HG03460 (cell line): ENCODE results near the gene RRP12.
"Not testable (repeated sequence)": the region's sequence is repeated elsewhere in the genome, so short reads cannot be mapped to it uniquely, and the experiment has no call there.

ENCODE experiments used
- ATAC-seq: cut with Tn5 transposase; IDR thresholded peaks from one replicate; pipeline ENCODE4 v1.9.1; 2021; ENCODE audit not compliant: unreplicated experiment

Gene RRP12

DNA sequence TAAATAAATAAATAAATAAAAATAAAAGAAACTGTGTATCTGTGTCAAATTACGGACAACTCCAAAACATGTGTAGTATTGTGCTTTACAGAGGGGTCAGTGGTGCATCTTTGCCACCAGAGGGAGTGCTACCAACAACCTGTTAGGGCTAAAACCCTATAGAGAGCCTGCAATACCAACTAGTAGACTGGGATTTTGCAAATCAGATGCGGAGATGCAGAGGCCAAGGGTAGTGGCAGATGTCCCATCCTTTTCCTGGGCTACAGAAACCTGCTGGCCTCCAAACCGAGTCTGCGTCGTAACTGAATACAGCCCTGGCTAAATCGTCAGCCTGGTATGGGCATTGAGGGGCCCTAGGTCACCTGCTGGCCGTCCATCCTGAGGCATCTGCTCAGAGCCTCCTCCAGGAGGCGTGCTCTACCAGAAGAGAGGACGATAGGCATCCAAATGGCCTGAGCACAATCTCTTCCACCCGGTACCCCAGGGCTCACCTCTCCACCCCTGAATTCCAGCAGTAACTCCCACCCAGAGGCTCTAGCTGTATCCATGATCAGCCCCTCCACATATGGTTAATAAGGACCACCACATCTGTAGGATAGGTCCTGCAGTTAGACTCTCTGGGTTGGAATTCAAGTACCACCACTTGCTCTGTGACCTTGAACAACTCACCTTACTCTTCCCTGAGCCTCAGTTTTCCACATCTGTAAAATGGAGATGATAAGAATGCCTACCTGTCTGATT lies 6.2 kb upstream of the RRP12 start:
- ATAC-seq: peak; percentile 91

DNA sequence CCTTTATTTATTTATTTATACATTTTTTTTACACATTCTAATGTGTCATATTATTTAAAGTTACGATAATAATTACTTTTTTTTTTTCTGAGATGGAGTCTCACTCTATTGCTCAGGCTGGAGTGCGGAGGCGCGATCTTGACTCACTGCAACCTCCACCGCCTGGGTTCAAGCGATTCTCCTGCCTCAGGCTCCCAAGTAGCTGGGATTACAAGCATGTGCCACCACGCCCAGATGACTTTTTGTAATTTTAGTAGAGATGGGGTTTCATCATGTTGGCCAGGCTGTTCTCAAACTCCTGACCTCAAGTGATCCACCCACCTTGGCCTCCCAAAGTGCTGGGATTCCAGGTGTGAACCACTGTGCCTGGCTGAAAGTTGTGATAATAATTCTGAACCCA lies 5.3 kb upstream of the RRP12 start:
- not testable (repeated sequence) for ATAC-seq

DNA sequence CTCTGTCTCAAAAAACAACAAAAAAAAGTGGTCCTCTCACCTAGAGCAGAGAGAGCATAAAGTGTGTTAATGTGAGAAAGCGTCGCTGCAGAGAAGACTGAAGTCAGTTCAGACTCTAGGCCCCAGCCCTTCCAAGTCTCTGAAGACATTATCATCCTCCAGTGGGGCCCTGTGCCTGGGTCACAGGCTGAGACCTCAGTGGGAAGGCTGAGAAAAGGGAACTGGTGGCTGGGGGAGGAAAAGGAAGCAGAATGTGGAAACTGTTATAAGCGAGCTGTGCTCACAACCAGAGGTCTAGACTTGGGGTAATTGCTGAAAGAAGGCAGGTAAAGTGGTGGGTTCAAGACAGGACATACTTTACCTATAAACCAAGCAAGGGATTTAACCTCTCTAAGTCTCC lies 4.9 kb upstream of the RRP12 start:
- no peak for ATAC-seq

DNA sequence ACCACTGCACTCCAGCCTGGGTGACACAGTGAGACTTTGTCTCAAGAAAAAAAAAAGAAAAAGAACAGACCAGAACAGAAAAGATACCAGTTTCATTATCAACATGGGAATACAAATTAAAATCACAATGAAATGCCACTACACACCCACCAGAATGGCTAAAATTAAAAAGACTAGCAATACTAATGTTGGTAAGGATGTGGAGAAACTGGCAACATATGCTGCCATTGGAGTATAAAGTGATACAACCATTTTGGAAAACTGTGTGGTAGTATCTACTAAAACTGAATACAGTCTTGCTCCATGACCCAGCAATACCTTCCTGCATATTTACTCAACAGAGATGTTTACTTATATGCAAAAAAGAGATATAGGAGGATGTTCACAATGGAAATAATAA lies 2.9 kb upstream of the RRP12 start:
- ATAC-seq: no peak

DNA sequence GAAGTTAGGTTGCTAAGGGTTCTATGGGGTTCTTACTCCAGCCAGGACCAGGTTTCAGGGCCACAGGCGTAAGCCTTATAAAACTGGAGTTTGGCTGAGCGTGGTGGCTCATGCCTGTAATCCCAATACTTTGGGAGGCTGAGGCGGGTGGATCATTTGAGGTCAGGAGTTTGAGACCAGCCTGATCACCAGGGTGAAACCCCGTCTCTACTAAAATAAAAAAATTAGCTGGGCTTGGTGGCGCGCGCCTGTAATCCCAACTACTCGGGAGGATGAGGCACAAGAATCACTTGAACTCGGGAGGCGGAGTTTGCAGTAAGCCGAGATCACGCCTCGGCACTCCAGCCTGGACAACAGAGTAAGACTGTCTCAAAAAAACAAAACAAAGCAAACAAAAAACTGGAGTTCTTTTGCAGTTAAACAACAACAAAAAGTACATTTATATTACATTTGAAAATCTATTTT lies 347 bp upstream of the RRP12 start:
- no peak for ATAC-seq

DNA sequence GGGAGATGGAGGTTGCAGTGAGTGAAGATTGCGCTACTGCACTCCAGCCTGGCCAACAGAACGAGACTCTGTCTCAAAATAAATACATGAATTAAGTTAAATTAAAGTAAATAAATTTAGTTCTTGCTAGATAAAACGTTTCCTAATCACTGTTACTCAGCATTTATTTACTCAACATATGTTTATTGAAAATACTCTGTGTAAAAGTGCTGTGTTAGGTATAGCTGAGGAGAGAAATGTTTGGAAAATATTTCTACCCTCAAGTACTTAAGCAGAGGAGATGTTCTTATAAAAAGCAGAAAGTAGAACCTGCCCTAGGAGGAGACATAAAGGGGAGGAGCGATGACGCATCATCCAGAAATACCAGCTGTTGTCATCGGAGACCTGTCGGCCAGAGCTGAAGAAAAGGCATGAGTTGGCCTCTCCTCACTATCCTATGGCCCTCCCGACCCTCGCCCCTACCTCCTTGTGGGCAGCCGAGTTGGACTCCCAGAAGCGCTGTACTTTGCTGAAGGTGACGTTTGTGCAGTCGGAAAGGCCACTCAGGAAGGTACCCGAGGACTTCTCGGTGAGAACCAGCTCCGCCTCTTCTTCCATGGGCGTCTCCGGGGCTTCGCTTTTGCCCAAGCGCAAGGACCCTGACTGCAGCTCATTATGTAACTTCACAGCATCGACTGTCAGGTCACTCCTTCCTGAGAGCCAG lies 1.1 kb downstream of the RRP12 start:
- no peak for ATAC-seq

DNA sequence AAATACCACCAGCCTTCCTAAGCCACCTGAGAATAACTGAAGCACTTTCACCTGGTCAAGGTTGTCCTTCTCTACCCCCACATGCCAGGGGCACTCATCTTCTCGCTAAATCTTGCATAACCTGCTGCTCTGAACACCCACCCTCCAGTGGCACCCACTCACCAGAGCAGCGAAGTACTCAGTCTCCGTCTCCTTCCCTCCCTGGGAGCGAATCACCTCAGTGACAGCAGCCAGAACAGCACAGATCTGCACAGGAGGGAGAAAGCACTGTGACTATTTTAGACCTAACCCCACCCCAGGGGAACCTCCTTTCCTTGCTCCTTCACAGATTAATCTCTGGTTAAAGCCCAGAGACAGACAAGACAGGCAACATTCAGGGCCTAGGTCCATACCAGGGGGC lies 5.1 kb downstream of the RRP12 start:
- ATAC-seq: no peak

DNA sequence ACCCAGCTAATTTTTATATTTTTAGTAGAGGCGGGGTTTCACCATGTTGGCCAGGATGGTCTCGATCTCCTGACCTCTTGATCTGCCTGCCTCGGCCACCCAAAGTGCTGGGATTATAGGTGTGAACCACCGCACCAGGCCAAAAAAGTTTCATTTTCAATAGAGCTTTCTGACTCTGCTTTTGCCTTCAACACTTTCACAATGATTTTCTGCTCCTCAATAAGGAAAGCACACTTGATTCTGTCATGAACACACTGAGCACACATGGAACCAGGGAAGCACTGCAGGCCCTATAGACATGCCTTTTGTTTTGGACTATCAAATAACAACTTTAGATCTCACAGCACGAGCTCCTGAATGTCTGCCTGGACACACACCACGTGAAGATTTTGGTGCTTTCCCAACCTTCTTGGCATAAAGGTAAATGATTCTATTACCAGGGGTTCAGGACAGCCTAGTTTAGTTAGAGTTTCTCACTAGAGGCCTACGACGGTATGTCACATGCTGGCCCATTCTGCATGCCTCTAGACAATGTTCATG lies 8.0 kb downstream of the RRP12 start:
- ATAC-seq: no peak

DNA sequence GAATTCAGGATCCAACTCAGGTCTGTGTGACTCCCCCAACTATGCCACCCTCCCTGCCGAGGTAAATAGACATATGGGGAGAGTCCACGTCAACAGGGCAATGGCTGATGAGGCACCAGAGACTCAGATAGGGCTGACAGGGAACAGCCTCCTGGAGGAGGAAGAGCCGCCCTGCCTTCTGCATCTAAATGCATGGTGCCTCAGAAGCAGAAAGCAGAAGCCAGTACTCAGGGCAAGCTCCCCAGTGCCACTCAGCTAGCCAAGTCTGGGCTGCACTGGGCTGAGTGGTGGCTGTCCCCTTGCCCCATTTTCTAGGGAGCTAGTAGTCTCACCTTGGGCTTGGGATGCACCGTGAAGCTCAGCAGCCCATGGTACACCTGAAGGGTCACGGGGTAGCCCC lies 11.0 kb downstream of the RRP12 start:
- ATAC-seq: no peak

DNA sequence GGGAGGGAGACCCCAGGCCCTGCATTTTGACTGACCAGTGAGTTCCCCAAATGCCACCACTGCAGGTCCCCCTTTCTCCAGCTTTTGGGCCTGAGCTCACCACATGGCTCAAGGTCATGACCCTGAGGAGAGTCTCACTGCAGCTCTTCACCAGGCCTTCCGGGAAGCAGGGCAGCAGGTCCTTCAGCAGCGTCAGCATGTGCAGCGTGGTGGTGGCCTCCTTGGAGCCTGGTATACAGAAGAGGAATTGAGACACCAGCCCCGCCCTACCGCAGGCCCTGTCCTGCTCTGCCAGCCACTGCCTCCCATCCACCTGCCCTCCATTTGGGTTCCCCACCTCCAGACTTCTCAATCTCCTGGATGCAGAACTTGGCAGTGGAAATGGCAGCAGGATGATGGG lies 13.0 kb downstream of the RRP12 start:
- no peak for ATAC-seq

DNA sequence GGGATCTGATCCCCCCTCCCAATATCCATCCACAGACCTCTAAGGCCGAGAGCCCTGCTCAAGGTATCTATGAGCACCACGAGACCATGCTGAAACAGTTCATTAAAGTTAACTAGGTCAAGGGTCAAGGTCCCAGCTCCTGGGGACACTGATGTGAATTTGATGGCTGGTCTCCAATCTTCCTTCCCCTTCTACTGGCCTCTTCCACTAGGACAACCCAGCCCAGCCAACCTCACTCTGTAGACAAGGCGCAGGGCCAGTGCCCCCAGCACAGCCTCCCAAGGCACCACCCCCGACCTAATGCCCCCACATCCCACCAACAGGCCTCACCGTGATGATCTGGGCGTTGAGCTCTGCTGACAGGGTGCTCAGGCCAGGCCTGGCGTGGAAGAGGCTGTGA lies 15.6 kb downstream of the RRP12 start:
- no peak for ATAC-seq

DNA sequence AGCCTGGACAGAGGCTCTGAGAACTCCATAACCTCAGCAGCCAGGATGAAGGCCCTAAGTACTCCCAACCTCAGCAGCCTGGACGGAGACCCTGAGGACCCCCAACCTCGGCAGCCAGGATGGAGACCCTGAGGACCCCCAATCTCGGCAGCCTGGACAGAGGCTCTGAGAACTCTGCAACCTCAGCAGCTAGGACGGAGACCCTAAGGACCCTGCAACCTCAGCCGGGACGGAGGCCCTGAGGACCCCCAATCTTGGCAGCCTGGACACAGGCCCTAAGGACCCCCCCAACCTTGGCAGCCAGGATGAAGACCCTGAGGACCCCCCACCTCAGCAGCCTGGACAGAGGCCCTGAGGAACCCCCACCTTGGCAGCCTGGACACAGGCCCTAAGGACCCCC lies 16.5 kb downstream of the RRP12 start:
- ATAC-seq: no peak

DNA sequence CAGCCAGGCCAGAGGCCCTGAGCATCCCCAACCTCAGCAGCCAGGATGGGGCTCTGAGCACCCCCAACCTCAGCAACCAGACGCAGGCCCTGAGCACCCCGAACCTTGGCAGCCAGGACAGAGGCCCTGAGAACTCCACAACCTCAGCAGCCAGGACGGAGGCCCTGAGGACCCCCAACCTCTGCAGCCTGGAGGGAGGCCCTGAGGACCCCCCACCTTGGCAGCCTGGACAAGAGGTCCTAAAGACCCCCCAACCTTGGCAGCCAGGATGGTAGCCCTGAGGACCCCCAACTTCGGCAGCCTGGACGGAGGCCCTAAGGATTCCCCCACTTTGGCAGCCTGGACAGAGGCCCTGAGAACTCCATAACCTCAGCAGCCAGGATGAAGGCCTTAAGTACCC lies 17.0 kb downstream of the RRP12 start:
- ATAC-seq: no peak

DNA sequence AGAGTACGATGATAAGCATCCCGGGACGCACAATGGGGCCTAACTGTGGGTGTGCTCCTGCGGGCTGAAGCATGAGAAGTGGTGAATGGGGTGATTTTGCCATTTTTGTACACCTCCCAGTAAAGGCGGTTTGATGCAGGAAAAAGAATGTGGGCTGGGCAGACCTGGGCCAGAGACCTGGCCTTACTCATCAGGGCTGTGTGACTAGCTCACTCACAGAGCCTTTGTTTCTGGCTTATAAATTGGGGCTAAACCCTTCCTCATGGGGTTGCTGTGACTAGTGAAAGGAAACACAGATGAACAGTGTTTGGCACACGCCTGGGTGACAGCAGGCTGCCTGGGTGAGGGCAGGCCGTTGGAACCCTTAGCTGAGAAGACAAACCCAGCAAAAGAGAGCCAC lies 18.0 kb downstream of the RRP12 start:
- ATAC-seq: no peak

DNA sequence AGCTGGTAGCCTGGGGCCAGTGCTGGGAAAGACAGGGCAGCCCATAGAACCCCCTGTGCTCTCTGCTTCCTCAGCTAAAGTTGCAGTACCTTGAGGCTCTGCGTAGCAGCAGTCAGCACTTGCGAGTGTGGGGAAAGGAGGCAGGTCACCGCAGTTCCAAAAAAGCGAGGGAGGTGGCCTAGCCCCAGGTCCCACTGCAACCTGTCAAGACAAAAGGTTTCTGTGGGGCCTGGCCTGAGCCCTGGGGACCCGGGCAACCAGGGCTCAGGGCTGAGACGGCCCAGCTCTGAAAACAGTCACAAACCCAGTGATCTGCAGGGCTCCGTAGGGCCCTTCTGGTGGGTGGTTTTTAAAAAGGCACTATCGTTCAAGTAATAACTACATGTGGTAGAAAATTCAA lies 19.5 kb downstream of the RRP12 start:
- ATAC-seq: no peak

DNA sequence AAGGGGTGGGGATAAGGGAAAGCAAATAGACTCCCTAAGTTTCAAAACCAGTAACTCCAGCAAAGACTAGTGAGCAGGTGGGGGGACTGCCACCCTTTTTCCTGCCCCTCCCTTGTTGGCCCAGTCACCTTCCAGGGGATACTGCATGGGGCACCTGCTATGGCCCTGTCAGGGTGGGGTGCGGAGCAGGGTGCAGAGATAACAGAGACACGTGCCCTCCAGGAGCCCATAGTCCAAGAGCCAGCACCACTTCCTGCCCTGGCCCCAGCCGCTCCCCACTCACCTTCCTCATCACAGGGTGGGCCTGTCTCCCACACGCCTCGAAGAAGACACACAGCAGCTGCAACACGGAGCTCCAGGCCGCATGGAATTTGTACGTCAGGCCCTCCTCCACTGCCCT lies 20.6 kb downstream of the RRP12 start:
- no peak for ATAC-seq

DNA sequence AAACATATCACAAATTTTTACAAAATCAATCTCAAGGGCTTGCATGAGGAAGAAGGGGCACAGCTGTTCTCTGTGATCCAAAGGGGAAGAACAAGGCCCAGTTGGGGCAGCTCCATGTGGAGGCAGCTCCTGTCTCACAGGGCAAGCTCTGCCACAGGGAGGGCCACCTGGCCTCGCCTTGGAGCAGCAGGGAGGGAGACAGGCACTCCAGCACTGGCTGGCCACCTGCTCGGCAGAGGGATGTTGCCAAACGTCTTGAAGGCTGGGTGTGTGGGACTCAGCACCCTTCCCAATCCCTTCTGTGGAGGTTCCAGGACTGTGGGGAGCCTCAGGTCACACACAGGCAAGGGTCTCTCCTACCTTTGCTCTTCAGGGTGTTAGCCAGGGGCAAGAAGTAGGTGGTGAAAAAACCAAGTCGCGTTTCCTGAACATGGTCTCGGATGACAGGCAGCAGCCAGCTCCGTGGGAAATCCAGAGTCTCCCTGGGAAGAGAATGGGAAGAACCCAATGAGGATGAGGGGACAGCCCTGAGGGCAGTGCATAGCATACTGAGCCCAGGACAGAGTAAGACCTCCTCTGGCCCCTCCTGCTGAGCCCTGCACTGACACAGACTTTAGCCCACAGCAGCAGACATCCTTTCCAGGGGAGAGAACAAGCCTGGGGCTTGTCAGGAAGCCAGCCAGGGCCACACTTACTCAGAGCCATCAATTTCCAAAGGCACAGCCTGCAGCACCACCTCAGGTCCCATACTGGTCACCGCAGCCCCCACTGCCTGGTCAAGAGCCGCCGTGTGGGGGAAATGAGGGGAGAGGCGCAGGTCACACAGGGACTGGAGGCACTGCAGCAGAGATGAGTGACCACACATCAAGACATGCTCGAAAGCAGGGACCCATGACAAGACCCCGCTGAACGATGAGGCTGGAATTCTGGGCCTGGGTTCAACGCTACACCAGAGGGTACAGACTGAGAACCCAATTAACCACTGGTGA lies 21.9 kb downstream of the RRP12 start:
- no peak for ATAC-seq

DNA sequence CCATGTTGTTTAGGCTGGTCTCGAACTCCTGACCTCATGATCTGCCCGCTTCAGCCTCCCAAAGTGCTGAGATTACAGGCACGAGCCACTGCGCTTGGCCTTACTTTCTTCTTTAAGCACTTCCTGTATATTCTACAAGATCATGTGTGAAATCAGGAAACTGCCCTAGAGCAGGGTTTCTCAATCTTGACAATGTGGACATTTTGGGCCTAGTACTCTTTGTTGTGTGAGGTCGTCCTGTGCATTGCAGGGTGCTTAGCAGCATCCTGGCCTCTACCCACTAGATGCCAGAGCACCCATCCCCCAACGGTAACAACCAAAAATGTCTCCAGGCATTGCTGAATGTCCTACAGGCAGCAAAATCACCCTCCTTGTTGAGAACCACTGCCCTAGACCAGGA lies 24.7 kb downstream of the RRP12 start:
- no peak for ATAC-seq

DNA sequence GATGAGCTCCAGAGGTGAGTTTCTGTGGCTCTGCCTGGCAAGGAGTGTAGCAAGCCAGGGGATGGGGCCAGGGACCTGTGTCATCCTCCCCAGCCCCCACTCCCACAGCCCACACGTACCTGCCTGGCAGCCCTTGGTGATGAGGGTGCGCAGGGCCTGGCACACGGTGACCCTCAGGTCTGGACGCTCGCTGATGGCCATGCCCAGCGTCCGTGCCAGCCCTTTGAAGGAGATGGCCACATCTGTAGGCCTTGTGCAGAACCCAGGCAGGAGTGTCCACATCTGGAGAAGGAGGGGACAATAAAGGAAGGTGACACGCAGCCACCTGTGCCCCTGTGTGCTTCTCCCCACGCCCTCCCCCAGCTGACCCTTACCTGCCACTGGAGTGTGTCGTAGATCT lies 27.7 kb downstream of the RRP12 start:
- ATAC-seq: no peak

DNA sequence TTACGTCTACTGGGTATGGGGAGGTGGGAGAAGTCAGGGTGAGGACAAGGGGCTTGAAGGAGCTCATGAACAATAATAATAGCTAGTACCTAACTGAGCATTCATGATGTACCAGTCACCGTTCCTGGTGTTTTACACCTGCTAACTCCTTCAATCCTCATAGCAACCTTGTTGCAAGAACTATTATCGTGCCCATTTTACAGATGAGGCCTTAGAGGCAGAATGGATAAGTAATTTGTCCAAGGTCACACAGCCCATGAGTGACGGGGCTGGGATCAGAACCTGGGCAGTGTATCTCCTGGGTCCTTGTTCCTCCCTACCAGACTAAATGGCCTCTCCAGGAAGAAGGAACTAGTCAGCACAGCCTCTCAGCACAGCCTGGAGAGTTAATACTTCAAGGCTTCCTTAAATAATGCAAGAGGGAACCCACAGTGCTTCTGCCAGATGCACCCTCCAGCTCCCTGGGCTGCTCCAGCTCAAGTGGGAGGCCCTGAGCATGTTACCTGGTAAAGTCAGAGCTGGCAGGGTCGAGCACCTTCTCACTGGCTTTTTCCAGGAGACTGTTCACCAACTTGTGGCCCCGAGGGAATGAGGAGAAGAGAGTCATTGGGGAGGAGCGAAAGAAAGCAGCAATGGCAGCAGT lies 28.8 kb downstream of the RRP12 start:
- ATAC-seq: no peak

DNA sequence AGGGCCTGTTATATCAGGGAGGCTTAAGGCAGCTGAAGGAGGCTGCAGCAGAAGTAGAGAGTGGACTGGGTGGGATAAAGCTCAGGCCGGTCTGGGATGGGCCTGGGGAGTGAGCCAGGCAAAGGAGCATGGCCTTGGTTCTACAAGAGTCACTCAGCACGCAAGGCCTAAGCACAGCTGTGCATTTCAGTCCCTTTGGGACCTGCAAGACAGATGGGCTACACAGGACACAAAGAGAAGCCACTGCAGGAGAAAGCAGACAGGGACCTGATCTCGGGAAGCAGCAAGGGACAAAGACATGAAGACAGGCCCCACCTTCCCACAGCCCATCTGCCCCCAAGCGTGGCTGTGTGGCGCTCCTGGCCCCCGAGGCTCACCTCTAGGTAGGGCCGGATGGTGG lies 29.4 kb downstream of the RRP12 start:
- no peak for ATAC-seq
